PC-3 (cell line): ENCODE measurements around the gene MOV10. TPM values are rescaled to one million over a fixed set of nuclear protein-coding genes. Genes with fewer than 3 reads are reported as not detected.
A peak's percentile ranks its signal among the peaks of the same experiment; 100 is the strongest.

Source experiments
- ATAC-seq: fragments of 200-7000 bp; cut with Tn5 transposase; 2 replicates; pipeline ENCODE4 v1.9.1; 2020; ENCODE audit warnings: mild to moderate bottlenecking, moderate library complexity
- BruUV-seq: library from RNA; stranded (reverse); fragments of 400-500 nt; replicated peaks from 2 replicates; lab custom pipeline; 2021; lab: Mats Ljungman, UMichigan
- CTCF ChIA-PET: fragments of 300-600 bp; sonication (Branson Sonifier 250); formaldehyde crosslinking; loops from one replicate; lab custom pipeline; 2022; ENCODE audit warnings: antibody characterized with exemption; lab: Charles Lee
- POLR2A ChIA-PET: fragments of 300-600 bp; sonication (Branson Sonifier 250); formaldehyde crosslinking; loops from one replicate; lab custom pipeline; 2022; ENCODE audit warnings: antibody characterized with exemption; ENCODE audit not compliant: unreplicated experiment; lab: Charles Lee
- DNase-seq: peaks from one replicate; pipeline ENCODE4 v3.0.0-alpha.2; 2015
- H2AFZ ChIP-seq: fragments of 300-600 bp; sonication (generic); 2 replicates; pipeline ENCODE4 v1.6.0; 2016; ENCODE audit warnings: antibody characterized with exemption, low read length
- H3F3A ChIP-seq: fragments of 300-600 bp; sonication (generic); one replicate; pipeline ENCODE4 v1.6.0; 2017; ENCODE audit warnings: antibody characterized with exemption, low read length, control low read depth, mild to moderate bottlenecking; ENCODE audit not compliant: unreplicated experiment
- H3K27ac ChIP-seq: fragments of 300-600 bp; sonication (generic); 2 replicates; pipeline ENCODE4 v1.5.1; 2016; ENCODE audit warnings: mild to moderate bottlenecking, low read length
- H3K27me3 ChIP-seq: fragments of 300-600 bp; sonication (generic); 2 replicates; pipeline ENCODE4 v1.6.1; 2016; ENCODE audit warnings: low read length, mixed read lengths
- H3K36me3 ChIP-seq: fragments of 300-600 bp; sonication (generic); 2 replicates; pipeline ENCODE4 v1.6.1; 2016; ENCODE audit warnings: low read depth, mixed run types, low read length, mixed read lengths
- H3K4me1 ChIP-seq: fragments of 300-600 bp; sonication (generic); 2 replicates; pipeline ENCODE4 v1.5.1; 2016; ENCODE audit warnings: low read length; ENCODE audit not compliant: insufficient read depth
- H3K4me2 ChIP-seq: fragments of 300-600 bp; sonication (generic); 2 replicates; pipeline ENCODE4 v1.6.0; 2016; ENCODE audit warnings: low read length
- H3K4me3 ChIP-seq: fragments of 300-600 bp; sonication (generic); 2 replicates; pipeline ENCODE4 v1.5.1; 2016; ENCODE audit warnings: mild to moderate bottlenecking, low read length, mixed read lengths
- H3K79me2 ChIP-seq: fragments of 300-600 bp; sonication (generic); 2 replicates; pipeline ENCODE4 v1.6.1; 2017; ENCODE audit warnings: low read length, mixed read lengths
- H3K9ac ChIP-seq: fragments of 300-600 bp; sonication (generic); 2 replicates; pipeline ENCODE4 v1.6.0; 2016; ENCODE audit warnings: mild to moderate bottlenecking, low read length
- H3K9me2 ChIP-seq: fragments of 300-600 bp; sonication (generic); replicated peaks from 2 replicates; pipeline ENCODE4 v1.6.1; 2016; ENCODE audit warnings: mixed run types, low read length, mixed read lengths
- H3K9me3 ChIP-seq: fragments of 300-600 bp; sonication (generic); 2 replicates; pipeline ENCODE4 v1.6.1; 2016; ENCODE audit warnings: low read length, mixed read lengths
- H4K20me1 ChIP-seq: fragments of 300-600 bp; sonication (generic); 2 replicates; pipeline ENCODE4 v1.6.1; 2016; ENCODE audit warnings: low read length, mixed read lengths
- CTCF ChIP-seq: fragments of 300-600 bp; sonication (generic); conservative IDR thresholded peaks from 2 replicates; pipeline ENCODE4 v1.5.1; 2017; ENCODE audit warnings: antibody characterized with exemption, low read depth, mild to moderate bottlenecking, low read length
- EZH2 ChIP-seq: fragments of 300-600 bp; sonication (generic); IDR thresholded peaks from one replicate; pipeline ENCODE4 v1.6.1; 2017; ENCODE audit warnings: antibody characterized with exemption, mild to moderate bottlenecking, low read length; ENCODE audit not compliant: unreplicated experiment
- EZH2phosphoT487 ChIP-seq: fragments of 300-600 bp; sonication (generic); IDR thresholded peaks from 2 replicates; pipeline ENCODE4 v1.6.1; 2018; ENCODE audit warnings: mild to moderate bottlenecking, antibody characterized with exemption, low read length, borderline replicate concordance
- intact Hi-C: fragments of 100-400 bp; cut with micrococcal nuclease; formaldehyde crosslinking; loops from 2 replicates; pipeline ENCODE4 v1.9.0; 2023
- total RNA-seq: library from RNA; depleted of rRNA; stranded (reverse); fragments of >200 nt; gene quantifications from 2 replicates; pipeline ENCODE4 v1.2.3, GENCODE V29; 2014

Gene MOV10
- total RNA-seq, 1 experiment from 2014 or later = 68.5 TPM

- intact Hi-C loops = loop anchor here (5.0 kb wide), 1 partner anchor 206 kb away; no protein-coding TSS in a partner anchor
- Histone ChIP-seq H3K9ac (peak overlapping the region; percentile 97; the same call in 1 of the 2 replicates), H4K20me1 (no peaks in the 10 kb centered on the region), H3K27me3 (no peaks in the 10 kb centered on the region), H3K27ac (peak overlapping the region; percentile 31; the same call in 1 of the 2 replicates), H3K79me2 (peaks cover 32% of the 10 kb centered on the region), H2AFZ (peak overlapping the region; percentile 90), H3K4me2 (peak overlapping the region; percentile 88), H3K4me3 (peak overlapping the region; percentile 97), H3K9me3 (no peaks in the 10 kb centered on the region), H3K36me3 (peaks cover 3% of the 10 kb centered on the region; the same call in 1 of the 2 replicates), H3K4me1 (peaks cover 31% of the 10 kb centered on the region), H3F3A (peaks cover 3% of the 10 kb centered on the region), H3K9me2 (no peaks in the 10 kb centered on the region)
- CTCF ChIA-PET = interaction anchor here (0.7 to 1.5 kb wide), 3 partner anchors 33 to 314 kb away, joined by 3 to 7 read pairs (median 4); partner anchors contain the start of gene MOV10
- TF ChIP-seq CTCF = no peak
- TF ChIP-seq EZH2phosphoT487 = no peak
- TF ChIP-seq EZH2 = no peak
- DNase-seq (no peak), ATAC-seq (no peak)
- BruUV-seq = no TSS peak
- POLR2A ChIA-PET = no interaction called here
Measured at GRCh38 chr1:112708002-112708448, 33.6 kb downstream of the MOV10 start.

GRCh38 chr1:112708489-112708888, 34.0 kb downstream of the MOV10 start:
- BruUV-seq = no TSS peak
- no peak overlapping the region for H2AFZ ChIP-seq
- peaks cover 28% of the 10 kb centered on the region for H3K4me1 ChIP-seq
- no peaks in the 10 kb centered on the region for H3K9me2 ChIP-seq
- ATAC-seq (no peak), DNase-seq (no peak)
- no peaks in the 10 kb centered on the region for H3K9me3 ChIP-seq
- no peaks in the 10 kb centered on the region for H4K20me1 ChIP-seq
- TF ChIP-seq EZH2 = no peak
- no peak for TF ChIP-seq EZH2phosphoT487
- no peak for TF ChIP-seq CTCF
- peaks cover 27% of the 10 kb centered on the region for H3K79me2 ChIP-seq
- no peak overlapping the region for H3K4me3 ChIP-seq
- no peaks in the 10 kb centered on the region; the same call in 1 of the 2 replicates for H3K36me3 ChIP-seq
- peak overlapping the region; percentile 88; the same call in 1 of the 2 replicates for H3K4me2 ChIP-seq
- CTCF ChIA-PET = interaction anchor here (1.2 to 1.5 kb wide), 2 partner anchors 34 to 207 kb away, joined by 4 to 7 read pairs; partner anchors contain the start of gene MOV10
- peaks cover 3% of the 10 kb centered on the region for H3F3A ChIP-seq
- H3K27me3 ChIP-seq = no peaks in the 10 kb centered on the region
- intact Hi-C loops = loop anchor here (5.0 kb wide), 1 partner anchor 206 kb away; no protein-coding TSS in a partner anchor
- no peak overlapping the region for H3K27ac ChIP-seq
- POLR2A ChIA-PET = no interaction called here
- H3K9ac ChIP-seq = no peak overlapping the region

- H3K36me3 ChIP-seq = no peaks in the 10 kb centered on the region
- H3K79me2 ChIP-seq = peaks cover 15% of the 10 kb centered on the region
- BruUV-seq = no TSS peak
- peaks cover 26% of the 10 kb centered on the region for H3K4me1 ChIP-seq
- no peak overlapping the region for H2AFZ ChIP-seq
- ChIA-PET POLR2A (no interaction called here), CTCF (no interaction called here)
- H3K4me2 ChIP-seq = no peak overlapping the region
- no peaks in the 10 kb centered on the region for H3K27me3 ChIP-seq
- peaks cover 3% of the 10 kb centered on the region for H3F3A ChIP-seq
- no peak overlapping the region for H3K9ac ChIP-seq
- H3K9me3 ChIP-seq = no peaks in the 10 kb centered on the region
- intact Hi-C loops = no loop called here
- no peaks in the 10 kb centered on the region for H4K20me1 ChIP-seq
- H3K27ac ChIP-seq = no peak overlapping the region
- H3K4me3 ChIP-seq = no peak overlapping the region
- no peak for DNase-seq
- H3K9me2 ChIP-seq = no peaks in the 10 kb centered on the region
- TF ChIP-seq CTCF (no peak), EZH2phosphoT487 (no peak), EZH2 (no peak)
- ATAC-seq = no peak
Measured at GRCh38 chr1:112710159-112710558, 35.7 kb downstream of the MOV10 start.
